HAP-1 (cell line): ENCODE data around the gene POU2F1.
"Not testable (repeated sequence)": the region's sequence is repeated elsewhere in the genome, so short reads cannot be mapped to it uniquely, and the experiment has no call there.

Experiments
- DNase-seq, 2 experiments: peaks; one replicate each; pipeline ENCODE4 v3.0.0-alpha.2; 2016 to 2020; ENCODE audit warnings: low spot score in 2 of 2
- H3K27me3 ChIP-seq: fragments of 250-450 bp; sonication (Bioruptor Pico); 2 replicates; pipeline ENCODE4 v1.5.1; 2020; ENCODE audit warnings: low read depth, mild to moderate bottlenecking, moderate library complexity
- H3K36me3 ChIP-seq: fragments of 250-450 bp; sonication (Bioruptor Pico); replicated peaks from 2 replicates; pipeline ENCODE4 v1.5.1; 2020; ENCODE audit warnings: mild to moderate bottlenecking
- H3K4me1 ChIP-seq: fragments of 250-450 bp; sonication (Bioruptor Pico); 2 replicates; pipeline ENCODE4 v1.5.1; 2020; ENCODE audit warnings: mild to moderate bottlenecking
- H3K4me3 ChIP-seq: fragments of 250-450 bp; sonication (Bioruptor Pico); 2 replicates; pipeline ENCODE4 v1.5.1; 2020; ENCODE audit warnings: mild to moderate bottlenecking, moderate library complexity
- H3K9me3 ChIP-seq: fragments of 250-450 bp; sonication (Bioruptor Pico); 2 replicates; pipeline ENCODE4 v1.5.1; 2020; ENCODE audit warnings: mild to moderate bottlenecking, moderate library complexity
- in situ Hi-C: fragments of 300-500 bp; cut with MboI; formaldehyde crosslinking; loops from 3 replicates; pipeline ENCODE4 v1.14.3; 2020; ENCODE audit warnings: low sequenced_read_pairs, inconsistent platforms, mixed read lengths

POU2F1 gene

DNA sequence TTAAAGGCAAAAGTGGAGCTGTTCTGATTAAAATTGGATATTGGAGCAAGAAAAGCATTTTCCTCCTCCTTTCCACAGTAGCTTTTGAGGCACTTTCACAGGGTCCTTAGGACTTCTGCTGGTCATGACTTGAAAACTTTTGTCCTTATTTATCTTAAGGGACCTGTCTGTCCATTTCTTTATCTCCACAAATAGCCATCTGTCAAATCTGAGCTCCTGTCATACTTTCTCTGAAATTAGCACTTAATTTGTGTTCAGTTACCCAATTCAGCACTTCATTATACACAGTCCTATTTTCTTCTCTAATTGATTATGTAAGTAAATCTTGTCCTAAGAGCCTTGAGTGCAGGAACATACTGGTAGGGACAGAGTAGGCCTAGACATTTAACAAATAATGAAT, 9.8 kb downstream of the POU2F1 start:
- Histone ChIP-seq H3K36me3 (no peaks in the 10 kb centered on the region), H3K27me3 (no peaks in the 10 kb centered on the region), H3K4me1 (peaks cover 32% of the 10 kb centered on the region), H3K4me3 (no peak overlapping the region), H3K9me3 (no peaks in the 10 kb centered on the region)
- in situ Hi-C loops = no loop called here
- no peak for DNase-seq

DNA sequence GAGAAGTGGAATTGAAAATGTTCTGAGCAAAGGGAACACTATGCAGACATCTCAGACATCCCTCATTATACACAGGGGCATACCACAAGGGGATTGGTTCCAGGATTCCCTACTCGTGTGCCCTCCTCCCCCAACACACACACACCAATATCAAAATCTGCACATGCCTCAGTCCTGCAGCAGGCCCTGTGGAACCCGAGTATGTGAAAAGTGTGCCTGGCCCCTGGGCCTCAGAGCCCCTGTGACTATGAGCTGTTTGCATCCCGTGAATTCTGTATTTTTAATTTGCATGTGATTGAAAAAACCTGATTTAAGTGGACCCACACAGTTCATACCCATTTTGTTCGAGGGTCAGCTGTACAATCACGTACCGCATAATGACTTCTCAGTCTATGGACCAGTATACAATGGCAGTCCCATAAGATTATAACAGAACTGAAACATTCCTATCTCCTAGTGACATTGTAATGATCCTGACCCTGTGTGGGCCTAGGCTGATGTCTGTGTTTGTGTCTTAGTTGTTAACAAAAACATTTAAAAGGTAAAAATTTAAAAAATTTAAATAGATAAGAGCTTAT, 11.3 kb downstream of the POU2F1 start:
- Histone ChIP-seq H3K36me3 (no peaks in the 10 kb centered on the region), H3K4me3 (no peak overlapping the region), H3K9me3 (no peaks in the 10 kb centered on the region), H3K27me3 (no peaks in the 10 kb centered on the region), H3K4me1 (peaks cover 25% of the 10 kb centered on the region)
- no peak for DNase-seq
- in situ Hi-C loops = no loop called here

DNA sequence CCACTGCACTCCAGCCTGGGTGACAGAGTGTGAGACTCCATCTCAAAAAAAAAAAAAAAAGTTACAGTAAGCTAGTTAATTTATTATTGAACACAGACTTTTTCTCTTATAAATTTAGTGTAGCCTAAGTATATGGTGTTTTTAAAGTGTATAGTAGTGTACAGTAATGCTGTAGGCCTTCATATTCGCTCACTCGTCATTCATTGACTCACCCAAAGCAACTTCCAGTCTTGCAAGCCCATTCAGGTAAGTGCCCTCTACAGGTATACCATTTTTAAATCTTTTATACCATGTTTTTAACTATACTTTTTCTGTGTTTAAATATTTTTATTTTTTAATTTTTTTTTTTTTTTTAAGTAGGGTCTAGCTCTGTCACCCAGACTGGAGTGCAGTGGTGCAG, 12.1 kb downstream of the POU2F1 start:
- in situ Hi-C loops = no loop called here
- no peak for DNase-seq
- H3K9me3 ChIP-seq = no peaks in the 10 kb centered on the region
- no peak overlapping the region for H3K4me3 ChIP-seq
- peaks cover 25% of the 10 kb centered on the region for H3K4me1 ChIP-seq
- H3K36me3 ChIP-seq = no peaks in the 10 kb centered on the region
- H3K27me3 ChIP-seq = no peaks in the 10 kb centered on the region

DNA sequence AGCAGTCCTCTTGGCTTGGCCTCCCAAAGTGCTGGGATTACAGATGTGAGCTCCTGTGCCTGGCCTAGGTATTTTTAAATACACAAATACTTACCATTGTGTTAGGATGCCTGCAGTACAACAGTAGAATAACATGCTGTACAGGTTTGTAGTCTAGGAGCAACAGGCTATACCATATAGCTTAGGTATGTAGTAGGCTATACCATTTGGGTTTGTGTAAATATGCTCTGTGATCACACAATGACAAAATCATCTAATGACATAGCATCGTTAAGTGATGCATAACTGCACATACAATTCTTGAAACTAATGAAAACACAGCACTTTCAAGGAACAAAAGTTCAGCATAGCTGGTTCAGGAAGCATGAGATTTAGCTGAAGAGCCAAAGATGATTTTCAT, 12.7 kb downstream of the POU2F1 start:
- in situ Hi-C loops = no loop called here
- H3K9me3 ChIP-seq = no peaks in the 10 kb centered on the region
- no peaks in the 10 kb centered on the region for H3K27me3 ChIP-seq
- no peaks in the 10 kb centered on the region for H3K36me3 ChIP-seq
- H3K4me3 ChIP-seq = no peak overlapping the region
- DNase-seq = no peak
- H3K4me1 ChIP-seq = peaks cover 21% of the 10 kb centered on the region

DNA sequence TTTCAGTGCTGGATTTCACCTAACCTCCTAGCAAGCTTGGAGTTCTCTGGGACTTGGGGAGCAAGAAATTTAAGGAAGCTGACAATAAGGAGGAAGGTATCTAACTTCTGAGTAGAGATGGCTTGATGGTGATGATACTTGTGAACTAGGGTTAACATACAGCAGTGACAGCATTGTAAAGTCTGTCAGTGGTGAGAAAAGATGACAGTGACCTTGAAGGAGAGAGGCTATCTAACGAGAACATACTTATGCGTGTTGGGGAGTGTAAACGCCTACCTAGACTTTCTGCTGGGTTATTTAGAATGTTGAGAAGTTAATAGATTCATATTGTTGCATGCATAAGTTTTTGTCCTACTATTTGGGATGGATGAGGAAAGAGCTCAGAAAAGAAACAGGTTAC, 16.3 kb downstream of the POU2F1 start:
- no peak for DNase-seq
- Histone ChIP-seq H3K4me3 (no peak overlapping the region), H3K36me3 (no peaks in the 10 kb centered on the region; the same call in 1 of the 2 replicates), H3K27me3 (no peaks in the 10 kb centered on the region), H3K4me1 (peaks cover 7% of the 10 kb centered on the region; the same call in 1 of the 2 replicates), H3K9me3 (no peaks in the 10 kb centered on the region)
- in situ Hi-C loops = no loop called here

DNA sequence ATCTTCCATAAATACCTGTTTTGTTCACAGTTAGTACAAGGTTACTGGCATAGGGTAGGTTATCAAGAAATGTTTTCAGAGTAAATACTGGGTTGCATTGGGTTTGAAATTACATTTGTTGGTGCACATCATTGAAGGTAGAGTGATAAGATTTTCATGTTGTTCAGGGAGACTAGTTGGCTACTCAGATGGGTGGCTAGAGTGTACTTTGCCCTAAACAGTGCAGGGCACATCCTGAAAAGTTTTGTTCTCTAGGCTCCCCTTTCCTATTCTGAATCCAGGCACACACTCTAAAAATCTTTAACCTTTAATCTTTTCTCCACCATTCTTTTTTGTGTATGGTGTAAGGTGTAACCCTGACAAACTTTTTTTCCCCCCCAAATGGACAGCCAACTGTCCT, 18.0 kb downstream of the POU2F1 start:
- no peak overlapping the region for H3K4me3 ChIP-seq
- DNase-seq = no peak
- H3K36me3 ChIP-seq = no peaks in the 10 kb centered on the region; the same call in 1 of the 2 replicates
- 0 out of 2 replicates have a peak, but pooled peaks cover 4% of the 10 kb centered on the region for H3K4me1 ChIP-seq
- in situ Hi-C loops = no loop called here
- H3K9me3 ChIP-seq = no peaks in the 10 kb centered on the region
- no peaks in the 10 kb centered on the region for H3K27me3 ChIP-seq

DNA sequence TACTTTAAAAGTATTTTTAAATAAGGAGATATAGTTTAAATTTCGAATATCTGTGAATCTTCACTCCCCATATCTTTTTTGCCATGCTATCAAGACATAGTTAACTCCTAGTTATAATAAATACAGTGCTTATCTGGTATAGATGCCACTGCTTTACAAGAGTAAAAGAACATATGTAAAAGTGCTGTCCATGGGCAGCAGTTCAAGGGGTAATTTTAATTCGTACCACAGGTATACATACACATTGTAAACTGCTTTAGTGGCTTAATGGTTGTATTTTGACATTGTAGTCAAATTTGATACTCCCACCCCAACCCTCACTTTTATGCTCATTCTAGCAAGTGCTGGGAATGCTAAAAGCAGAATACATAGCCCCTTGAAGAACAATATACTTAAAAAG, 18.6 kb downstream of the POU2F1 start:
- in situ Hi-C loops = no loop called here
- Histone ChIP-seq H3K4me3 (no peak overlapping the region), H3K36me3 (no peaks in the 10 kb centered on the region; the same call in 1 of the 2 replicates), H3K9me3 (no peaks in the 10 kb centered on the region), H3K4me1 (0 out of 2 replicates have a peak, but pooled peaks cover 4% of the 10 kb centered on the region), H3K27me3 (no peaks in the 10 kb centered on the region)
- no peak for DNase-seq

DNA sequence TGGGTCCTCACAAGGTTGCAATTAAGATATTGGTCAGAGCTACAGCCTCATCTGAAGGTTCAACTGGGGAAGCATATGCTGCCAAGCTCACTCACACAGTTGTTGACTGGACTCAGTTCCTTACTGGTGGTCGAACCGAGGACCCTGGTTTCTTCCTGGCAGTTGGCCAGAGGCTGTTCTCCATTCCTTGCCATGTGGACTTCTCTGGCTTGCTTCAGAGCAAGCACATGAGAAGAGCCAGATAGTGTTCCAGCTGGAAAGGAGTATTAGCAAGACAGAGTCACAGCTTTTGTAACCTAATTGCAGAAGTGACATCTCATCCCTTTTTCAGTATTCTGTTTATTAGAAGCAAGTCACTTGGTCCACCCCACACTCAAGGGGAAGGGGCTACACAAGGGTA, 23.6 kb downstream of the POU2F1 start:
- no peak for DNase-seq
- in situ Hi-C loops = no loop called here
- H3K4me1 ChIP-seq = no peaks in the 10 kb centered on the region
- H3K4me3 ChIP-seq = no peak overlapping the region
- no peaks in the 10 kb centered on the region; the same call in 1 of the 2 replicates for H3K36me3 ChIP-seq
- no peaks in the 10 kb centered on the region for H3K9me3 ChIP-seq
- no peaks in the 10 kb centered on the region for H3K27me3 ChIP-seq

DNA sequence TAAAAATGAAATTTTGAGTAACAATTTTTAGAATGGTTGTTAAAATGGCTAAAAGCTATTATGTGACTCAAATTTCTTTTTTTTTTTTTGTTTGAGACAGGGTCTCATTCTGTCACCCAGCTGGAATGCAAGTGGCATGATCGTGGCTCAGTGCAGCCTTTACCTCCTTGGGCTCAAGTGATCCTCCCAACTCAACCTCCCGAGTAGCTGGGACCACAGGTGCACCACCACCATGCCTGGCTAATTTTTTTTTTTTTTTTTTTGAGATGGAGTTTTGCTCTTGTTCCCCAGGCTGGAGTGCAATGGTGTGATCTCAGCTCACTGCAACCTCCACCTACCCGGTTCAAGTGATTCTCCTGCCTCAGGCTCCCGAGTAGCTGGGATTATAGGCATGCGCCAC, 24.5 kb downstream of the POU2F1 start:
- H3K36me3 ChIP-seq, in situ Hi-C loops, H3K27me3 ChIP-seq, DNase-seq, H3K4me3 ChIP-seq, H3K9me3 ChIP-seq, H3K4me1 ChIP-seq: not testable (repeated sequence)

DNA sequence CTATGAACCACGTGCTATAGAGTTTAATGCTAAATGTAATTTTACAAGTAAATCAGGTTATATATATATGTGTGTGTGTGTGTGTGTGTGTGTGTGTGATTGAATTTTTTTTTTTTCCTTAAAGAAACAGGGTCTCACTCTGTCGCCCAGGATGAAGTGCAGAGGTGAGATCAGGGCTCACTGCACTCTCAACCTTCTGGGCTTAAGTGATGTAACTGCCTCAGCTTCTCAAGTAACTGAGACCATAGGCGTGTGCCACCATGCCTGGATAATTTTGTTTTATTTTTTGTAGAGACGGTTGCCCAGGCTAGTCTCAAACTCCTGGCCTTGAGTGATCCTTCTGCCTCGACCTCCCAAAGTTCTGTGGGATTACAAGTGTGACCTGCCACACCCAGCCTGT, 26.3 kb downstream of the POU2F1 start:
- no peak overlapping the region for H3K4me3 ChIP-seq
- DNase-seq = no peak
- in situ Hi-C loops = no loop called here
- H3K9me3 ChIP-seq = no peaks in the 10 kb centered on the region
- H3K4me1 ChIP-seq = no peaks in the 10 kb centered on the region
- H3K36me3 ChIP-seq = no peaks in the 10 kb centered on the region
- H3K27me3 ChIP-seq = no peaks in the 10 kb centered on the region

DNA sequence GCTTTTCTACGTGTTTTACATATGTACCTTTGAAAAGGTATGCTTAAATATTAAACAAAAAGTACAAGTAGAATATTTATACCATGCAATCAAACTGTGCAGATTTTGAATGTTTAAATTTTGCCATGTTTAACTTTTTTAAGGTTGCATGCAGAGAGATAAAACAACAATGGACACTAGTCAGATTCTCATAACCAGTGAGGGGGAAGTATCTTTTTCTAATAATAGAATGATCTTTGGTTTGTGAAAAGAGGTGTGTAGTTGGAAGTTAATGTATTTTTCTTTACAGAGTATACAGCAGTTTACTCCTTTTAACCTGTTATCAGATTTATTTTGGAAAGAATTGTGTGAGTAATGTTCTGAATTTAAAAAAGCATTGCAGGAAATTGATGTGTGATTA, 27.1 kb downstream of the POU2F1 start:
- H3K4me3 ChIP-seq = no peak overlapping the region
- in situ Hi-C loops = no loop called here
- no peak for DNase-seq

DNA sequence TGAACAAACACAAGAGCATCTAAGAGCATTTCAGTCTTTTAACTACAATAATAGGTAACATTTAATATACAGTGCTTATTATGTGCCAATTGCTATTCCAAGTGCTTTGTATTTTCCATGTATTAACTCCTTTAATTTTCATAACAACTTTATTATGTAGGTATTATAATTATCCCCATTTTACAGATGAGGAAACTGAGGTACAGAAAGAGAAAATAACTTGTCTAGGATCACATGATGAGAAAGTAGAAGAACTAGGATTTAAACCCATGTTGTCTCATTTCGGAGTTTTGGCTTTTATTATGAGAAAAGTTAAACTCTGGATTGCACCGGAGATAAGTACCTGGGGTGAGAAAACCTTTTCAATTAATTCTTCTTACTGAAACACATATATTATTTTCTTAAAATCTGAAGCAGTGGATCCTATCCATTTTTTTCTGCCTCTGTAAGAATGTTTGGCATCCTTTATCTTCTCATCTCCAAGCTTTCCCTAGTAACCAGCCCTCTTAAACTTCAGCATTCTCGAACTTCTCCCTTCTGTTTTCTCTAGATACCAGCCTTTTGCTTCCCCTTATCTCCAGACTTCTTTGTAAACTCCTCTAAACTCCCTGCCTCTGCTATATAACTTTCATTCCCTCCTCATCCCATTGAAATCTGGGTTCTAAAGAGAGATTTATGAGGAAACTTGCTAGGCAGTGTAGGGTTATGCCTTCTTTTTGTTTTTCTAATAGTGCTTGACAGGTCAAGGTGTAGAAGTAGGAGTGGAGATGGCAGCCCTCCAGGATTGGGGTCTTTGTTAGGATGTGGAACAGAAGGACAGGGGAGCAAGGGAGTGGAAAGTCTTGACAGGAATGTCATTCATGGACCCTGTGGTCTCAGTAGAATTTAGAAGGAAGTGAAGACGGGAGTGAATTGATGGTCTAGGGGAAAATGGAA, 28.3 kb downstream of the POU2F1 start:
- no peaks in the 10 kb centered on the region for H3K36me3 ChIP-seq
- no peak overlapping the region for H3K4me3 ChIP-seq
- no peaks in the 10 kb centered on the region for H3K27me3 ChIP-seq
- H3K4me1 ChIP-seq = no peaks in the 10 kb centered on the region
- no peaks in the 10 kb centered on the region for H3K9me3 ChIP-seq
- no peak for DNase-seq
- in situ Hi-C loops = no loop called here

More for the DNA sequence above, 27.1 kb downstream of the POU2F1 start:
- Histone ChIP-seq H3K9me3 (no peaks in the 10 kb centered on the region), H3K27me3 (no peaks in the 10 kb centered on the region), H3K36me3 (no peaks in the 10 kb centered on the region), H3K4me1 (no peaks in the 10 kb centered on the region)

DNA sequence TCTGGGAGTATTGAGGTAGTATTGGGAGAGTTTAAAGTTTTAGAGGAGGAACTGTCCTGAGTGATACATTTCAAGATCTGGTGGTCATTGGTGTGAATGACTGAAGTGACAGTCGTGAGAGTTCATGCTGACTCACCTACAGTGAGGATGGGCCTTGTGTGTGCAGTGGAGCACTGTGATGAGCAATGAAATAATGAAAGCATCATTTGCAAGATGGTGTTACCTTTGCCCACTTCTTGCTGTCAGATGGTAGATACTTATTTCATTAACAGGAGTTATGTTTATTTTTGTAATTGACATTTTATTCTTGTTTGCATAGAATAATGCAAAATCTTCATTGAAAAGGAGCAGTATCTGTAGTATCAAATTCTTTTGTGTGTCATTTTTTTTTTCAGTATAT, 29.0 kb downstream of the POU2F1 start:
- no peak overlapping the region for H3K4me3 ChIP-seq
- no peaks in the 10 kb centered on the region for H3K4me1 ChIP-seq
- H3K27me3 ChIP-seq = no peaks in the 10 kb centered on the region
- no peak for DNase-seq
- in situ Hi-C loops = loop anchor here (25.0 kb wide), 2 partner anchors 288 to 438 kb away; no protein-coding TSS in a partner anchor
- H3K36me3 ChIP-seq = no peaks in the 10 kb centered on the region
- no peaks in the 10 kb centered on the region for H3K9me3 ChIP-seq

DNA sequence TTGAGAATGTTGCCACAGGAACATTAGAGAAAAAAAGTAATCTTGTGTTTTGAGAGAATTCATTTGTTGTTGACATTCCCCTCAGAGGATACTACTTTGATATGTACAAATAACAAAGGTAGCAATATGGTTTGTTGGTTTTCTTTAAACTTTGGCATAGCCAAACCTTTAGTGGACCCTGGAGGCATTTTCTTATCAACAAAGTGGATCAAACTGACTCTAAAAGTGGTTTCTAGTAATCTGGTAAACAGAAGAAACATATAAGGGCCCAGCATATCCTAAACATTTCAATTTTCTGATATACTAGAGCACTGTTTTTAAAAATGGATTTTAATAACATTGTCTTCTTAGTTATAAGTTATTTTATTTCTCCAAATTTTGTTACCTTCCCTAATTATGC, 29.8 kb downstream of the POU2F1 start:
- Histone ChIP-seq H3K4me3 (no peak overlapping the region), H3K27me3 (no peaks in the 10 kb centered on the region), H3K4me1 (no peaks in the 10 kb centered on the region), H3K9me3 (no peaks in the 10 kb centered on the region), H3K36me3 (no peaks in the 10 kb centered on the region)
- in situ Hi-C loops = loop anchor here (25.0 kb wide), 2 partner anchors 287 to 437 kb away; no protein-coding TSS in a partner anchor
- DNase-seq = no peak
